ENCODE data around the gene CYP4F2. TPM values are rescaled to one million over a fixed set of nuclear protein-coding genes. Genes with fewer than 3 reads are reported as not detected.
"Not testable (repeated sequence)": the region's sequence is repeated elsewhere in the genome, so short reads cannot be mapped to it uniquely, and the experiment has no call there.

The CYP4F2 gene
- polyA plus RNA-seq (ENCODE audit: insufficient read length in 12 of 12): under 1 TPM in 1 of 12 donors, not detected in 11; 0.26 TPM
- long read RNA-seq, donor 1, partial matches to known transcripts: 0 of 1 reads
- long read RNA-seq, donor 1, other reads (novel, unspliced or antisense): 0 of 1 reads
- long read RNA-seq, donor 2: 0 reads
- long read RNA-seq, donor 3: 0 reads
- long read RNA-seq, donor 4: 0 reads
- long read RNA-seq, donor 5: 0 reads
- long read RNA-seq, donor 6: 0 reads
- long read RNA-seq, donor 7: 0 reads
- long read RNA-seq, donor 8: 0 reads
- long read RNA-seq, donor 9: 0 reads
- long read RNA-seq, donor 10: 0 reads
- long read RNA-seq, donor 11: 0 reads

- DNase-seq: no peak
Measured at GRCh38 chr19:15897738-15898276, at the start of gene CYP4F2. TSS of gene CYP4F2 (minus strand) at chr19:15898074. CDS start at chr19:15897611, 463 bp downstream.

GRCh38 chr19:15945301-15945700 lies 47.4 kb upstream of the CYP4F2 start:
- DNase-seq: no peak

- no peak for DNase-seq
Measured at GRCh38 chr19:15944401-15944800, 46.5 kb upstream of the CYP4F2 start.

- no peak for DNase-seq
Measured at GRCh38 chr19:15937771-15938170, 39.9 kb upstream of the CYP4F2 start.

GRCh38 chr19:15936950-15937349 lies 39.1 kb upstream of the CYP4F2 start:
- DNase-seq: no peak

GRCh38 chr19:15936173-15936572 lies 38.3 kb upstream of the CYP4F2 start:
- DNase-seq: no peak

GRCh38 chr19:15935167-15935702 lies 37.4 kb upstream of the CYP4F2 start:
- DNase-seq: no peak

- DNase-seq: no peak
Measured at GRCh38 chr19:15934332-15935078, 36.6 kb upstream of the CYP4F2 start, which contains the start of gene CYP4F11. TSS of gene CYP4F11 (minus strand) at chr19:15934529. CDS start at chr19:15934408, 121 bp downstream.

GRCh38 chr19:15933761-15934331 lies 36.0 kb upstream of the CYP4F2 start:
- DNase-seq: not testable (repeated sequence)

GRCh38 chr19:15928321-15928720 lies 30.4 kb upstream of the CYP4F2 start:
- no peak for DNase-seq

GRCh38 chr19:15926484-15926883 lies 28.6 kb upstream of the CYP4F2 start:
- no peak for DNase-seq

GRCh38 chr19:15923702-15924101 lies 25.8 kb upstream of the CYP4F2 start:
- DNase-seq: no peak

- DNase-seq: no peak
Measured at GRCh38 chr19:15922021-15922420, 24.1 kb upstream of the CYP4F2 start.

- no peak for DNase-seq
Measured at GRCh38 chr19:15919243-15919642, 21.4 kb upstream of the CYP4F2 start.

- no peak for DNase-seq
Measured at GRCh38 chr19:15915109-15915508, 17.2 kb upstream of the CYP4F2 start.

GRCh38 chr19:15913830-15914229 lies 16.0 kb upstream of the CYP4F2 start:
- DNase-seq: no peak

- no peak for DNase-seq
Measured at GRCh38 chr19:15913384-15913783, 15.5 kb upstream of the CYP4F2 start.

GRCh38 chr19:15911599-15912235 lies 13.8 kb upstream of the CYP4F2 start:
- no peak for DNase-seq

- no peak for DNase-seq
Measured at GRCh38 chr19:15905026-15905425, 7.2 kb upstream of the CYP4F2 start.

GRCh38 chr19:15902898-15903297 lies 5.0 kb upstream of the CYP4F2 start:
- DNase-seq: not testable (repeated sequence)

- no peak for DNase-seq
Measured at GRCh38 chr19:15902254-15902653, 4.4 kb upstream of the CYP4F2 start.

- no peak for DNase-seq
Measured at GRCh38 chr19:15900504-15900903, 2.6 kb upstream of the CYP4F2 start.
